BLaER1 (cell line): Measurements from ENCODE around the gene ENO1.

Experiments
- H3K27ac ChIP-seq: shearing (Covaris generic); formaldehyde crosslinking; 2 replicates; pipeline ENCODE4 v1.8.1; 2022
- H3K27me3 ChIP-seq: shearing (Covaris generic); formaldehyde crosslinking; 2 replicates; pipeline ENCODE4 v1.8.1; 2022
- H3K36me3 ChIP-seq: shearing (Covaris generic); formaldehyde crosslinking; 2 replicates; pipeline ENCODE4 v1.8.1; 2022
- H3K4me1 ChIP-seq: shearing (Covaris generic); formaldehyde crosslinking; 2 replicates; pipeline ENCODE4 v1.8.1; 2022
- H3K4me2 ChIP-seq: shearing (Covaris generic); formaldehyde crosslinking; 2 replicates; pipeline ENCODE4 v1.8.1; 2022
- H3K4me3 ChIP-seq: shearing (Covaris generic); formaldehyde crosslinking; 2 replicates; pipeline ENCODE4 v1.8.1; 2022
- H3K9ac ChIP-seq: shearing (Covaris generic); formaldehyde crosslinking; 2 replicates; pipeline ENCODE4 v1.8.1; 2022
- H3K9me3 ChIP-seq: shearing (Covaris generic); formaldehyde crosslinking; 2 replicates; pipeline ENCODE4 v1.8.1; 2022
- H4K20me1 ChIP-seq: shearing (Covaris generic); formaldehyde crosslinking; 2 replicates; pipeline ENCODE4 v1.8.1; 2022
- Cebpa-rat ChIP-seq: shearing (Covaris generic); IDR thresholded peaks from 2 replicates; pipeline ENCODE4 v1.8.1; 2022

Gene ENO1

GRCh38 chr1:8860738-8861516 is 17.6 kb downstream of the ENO1 start:
- H3K9ac ChIP-seq = peak overlapping the region; percentile 58; the same call in 1 of the 2 replicates
- H3K9me3 ChIP-seq = no peaks in the 10 kb centered on the region
- H4K20me1 ChIP-seq = peaks cover 92% of the 10 kb centered on the region
- peaks cover 90% of the 10 kb centered on the region for H3K36me3 ChIP-seq
- H3K4me3 ChIP-seq = no peak overlapping the region
- peak overlapping the region; percentile 64 for H3K27ac ChIP-seq
- TF ChIP-seq Cebpa-rat = no peak
- peak overlapping the region; percentile 87 for H3K4me2 ChIP-seq
- peaks cover 96% of the 10 kb centered on the region for H3K4me1 ChIP-seq
- no peaks in the 10 kb centered on the region for H3K27me3 ChIP-seq

- H3K27ac ChIP-seq = peak overlapping the region; percentile 75
- H3K27me3 ChIP-seq = no peaks in the 10 kb centered on the region
- H3K9ac ChIP-seq = no peak overlapping the region
- no peak for TF ChIP-seq Cebpa-rat
- no peak overlapping the region for H3K4me3 ChIP-seq
- peaks cover 73% of the 10 kb centered on the region for H4K20me1 ChIP-seq
- peaks cover 77% of the 10 kb centered on the region for H3K4me1 ChIP-seq
- no peaks in the 10 kb centered on the region for H3K9me3 ChIP-seq
- peaks cover 85% of the 10 kb centered on the region for H3K36me3 ChIP-seq
- H3K4me2 ChIP-seq = peak overlapping the region; percentile 87
Observed at GRCh38 chr1:8858888-8859706, 19.4 kb downstream of the ENO1 start.

GRCh38 chr1:8858112-8858668 is 20.3 kb downstream of the ENO1 start:
- peak overlapping the region; percentile 33; the same call in 1 of the 2 replicates for H3K9ac ChIP-seq
- peaks cover 64% of the 10 kb centered on the region for H4K20me1 ChIP-seq
- peaks cover 82% of the 10 kb centered on the region for H3K36me3 ChIP-seq
- H3K27me3 ChIP-seq = no peaks in the 10 kb centered on the region
- peak overlapping the region; percentile 26; the same call in 1 of the 2 replicates for H3K4me3 ChIP-seq
- no peaks in the 10 kb centered on the region for H3K9me3 ChIP-seq
- H3K27ac ChIP-seq = peak overlapping the region; percentile 75
- H3K4me1 ChIP-seq = peaks cover 68% of the 10 kb centered on the region
- TF ChIP-seq Cebpa-rat = no peak
- peak overlapping the region; percentile 87 for H3K4me2 ChIP-seq

GRCh38 chr1:8856689-8857412 is 21.6 kb downstream of the ENO1 start:
- no peaks in the 10 kb centered on the region for H3K27me3 ChIP-seq
- peaks cover 55% of the 10 kb centered on the region for H3K4me1 ChIP-seq
- peak overlapping the region; percentile 87 for H3K4me2 ChIP-seq
- no peak for TF ChIP-seq Cebpa-rat
- H3K9ac ChIP-seq = peak overlapping the region; percentile 22; the same call in 1 of the 2 replicates
- peaks cover 51% of the 10 kb centered on the region for H4K20me1 ChIP-seq
- no peak overlapping the region for H3K4me3 ChIP-seq
- H3K27ac ChIP-seq = peak overlapping the region; percentile 75
- peaks cover 69% of the 10 kb centered on the region for H3K36me3 ChIP-seq
- no peaks in the 10 kb centered on the region for H3K9me3 ChIP-seq

GRCh38 chr1:8854240-8854639 is 24.2 kb downstream of the ENO1 start:
- no peak overlapping the region for H3K4me3 ChIP-seq
- H3K27me3 ChIP-seq = no peaks in the 10 kb centered on the region
- peaks cover 35% of the 10 kb centered on the region for H3K4me1 ChIP-seq
- H4K20me1 ChIP-seq = peaks cover 25% of the 10 kb centered on the region
- no peak for TF ChIP-seq Cebpa-rat
- H3K9ac ChIP-seq = no peak overlapping the region
- no peak overlapping the region for H3K4me2 ChIP-seq
- peaks cover 42% of the 10 kb centered on the region for H3K36me3 ChIP-seq
- H3K27ac ChIP-seq = no peak overlapping the region
- H3K9me3 ChIP-seq = no peaks in the 10 kb centered on the region

- Histone ChIP-seq H3K9ac (no peak overlapping the region), H3K36me3 (peaks cover 21% of the 10 kb centered on the region), H3K27me3 (no peaks in the 10 kb centered on the region), H3K4me2 (no peak overlapping the region), H4K20me1 (peaks cover 16% of the 10 kb centered on the region), H3K4me1 (peaks cover 38% of the 10 kb centered on the region), H3K4me3 (no peak overlapping the region), H3K9me3 (no peaks in the 10 kb centered on the region), H3K27ac (no peak overlapping the region)
- TF ChIP-seq Cebpa-rat = no peak
Observed at GRCh38 chr1:8851060-8851459, 27.4 kb downstream of the ENO1 start.

- peaks cover 59% of the 10 kb centered on the region for H3K4me1 ChIP-seq
- peaks cover 4% of the 10 kb centered on the region; the same call in 1 of the 2 replicates for H3K36me3 ChIP-seq
- no peak for TF ChIP-seq Cebpa-rat
- H3K9ac ChIP-seq = peak overlapping the region; percentile 55; the same call in 1 of the 2 replicates
- H3K9me3 ChIP-seq = no peaks in the 10 kb centered on the region
- H3K27me3 ChIP-seq = no peaks in the 10 kb centered on the region
- peak overlapping the region; percentile 72 for H3K27ac ChIP-seq
- H3K4me2 ChIP-seq = peak overlapping the region; percentile 87
- H3K4me3 ChIP-seq = no peak overlapping the region
- H4K20me1 ChIP-seq = peaks cover 16% of the 10 kb centered on the region
Observed at GRCh38 chr1:8848663-8849386, 29.7 kb downstream of the ENO1 start.

- peaks cover 16% of the 10 kb centered on the region for H4K20me1 ChIP-seq
- H3K4me3 ChIP-seq = no peak overlapping the region
- H3K9me3 ChIP-seq = peaks cover 7% of the 10 kb centered on the region
- H3K4me2 ChIP-seq = peak overlapping the region; percentile 87
- no peaks in the 10 kb centered on the region for H3K27me3 ChIP-seq
- no peak for TF ChIP-seq Cebpa-rat
- H3K4me1 ChIP-seq = peaks cover 59% of the 10 kb centered on the region
- H3K9ac ChIP-seq = peak overlapping the region; percentile 55; the same call in 1 of the 2 replicates
- peak overlapping the region; percentile 72 for H3K27ac ChIP-seq
- no peaks in the 10 kb centered on the region for H3K36me3 ChIP-seq
Observed at GRCh38 chr1:8847990-8848389, 30.5 kb downstream of the ENO1 start.

GRCh38 chr1:8846263-8846662 is 32.2 kb downstream of the ENO1 start:
- Histone ChIP-seq H3K36me3 (no peaks in the 10 kb centered on the region), H3K9me3 (peaks cover 24% of the 10 kb centered on the region), H3K27me3 (no peaks in the 10 kb centered on the region), H3K4me1 (peaks cover 59% of the 10 kb centered on the region), H3K27ac (no peak overlapping the region), H4K20me1 (peaks cover 16% of the 10 kb centered on the region), H3K4me3 (no peak overlapping the region), H3K4me2 (peak overlapping the region; percentile 76), H3K9ac (no peak overlapping the region)
- TF ChIP-seq Cebpa-rat = no peak
